ENCODE data around the gene PPP2R3B.

DNA sequence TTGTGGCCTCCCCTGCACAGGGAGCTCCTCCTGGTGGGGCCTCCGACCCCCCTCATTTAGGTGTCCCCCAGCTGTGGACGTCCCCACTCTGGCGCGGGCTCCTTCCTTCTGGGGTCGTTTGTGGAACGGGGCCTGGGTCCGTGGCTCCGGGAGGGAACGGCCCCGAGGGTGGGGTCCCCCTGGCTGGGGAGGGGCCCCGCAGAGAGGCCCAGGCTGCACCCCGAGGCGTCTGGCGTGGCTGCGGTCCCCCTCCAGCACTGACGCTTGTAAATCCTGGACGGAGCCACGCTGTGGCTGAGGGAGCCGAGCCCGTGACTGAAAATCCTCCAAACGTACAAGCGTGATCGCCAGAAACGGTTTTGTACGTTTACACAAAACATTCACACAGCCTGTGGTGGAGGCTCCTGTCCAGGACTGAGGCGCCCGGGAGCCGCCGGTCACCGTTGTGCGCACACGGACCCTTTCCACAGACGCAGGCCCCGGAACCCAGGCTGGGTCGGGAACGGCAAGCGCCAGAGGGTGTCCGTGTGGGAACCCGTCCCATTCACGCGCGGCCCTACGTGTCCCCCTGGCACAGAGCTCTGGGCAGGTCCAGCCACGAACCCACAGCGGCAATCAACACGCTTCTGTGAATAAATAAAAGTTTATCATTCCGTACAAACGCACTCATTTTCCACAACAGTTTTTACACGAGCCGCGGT lies 52.9 kb downstream of the PPP2R3B start:
- no peak for TF ChIP-seq POLR2A (IDR thresholded peaks at IDR 0.05)
- TF ChIP-seq, protein P1, sequence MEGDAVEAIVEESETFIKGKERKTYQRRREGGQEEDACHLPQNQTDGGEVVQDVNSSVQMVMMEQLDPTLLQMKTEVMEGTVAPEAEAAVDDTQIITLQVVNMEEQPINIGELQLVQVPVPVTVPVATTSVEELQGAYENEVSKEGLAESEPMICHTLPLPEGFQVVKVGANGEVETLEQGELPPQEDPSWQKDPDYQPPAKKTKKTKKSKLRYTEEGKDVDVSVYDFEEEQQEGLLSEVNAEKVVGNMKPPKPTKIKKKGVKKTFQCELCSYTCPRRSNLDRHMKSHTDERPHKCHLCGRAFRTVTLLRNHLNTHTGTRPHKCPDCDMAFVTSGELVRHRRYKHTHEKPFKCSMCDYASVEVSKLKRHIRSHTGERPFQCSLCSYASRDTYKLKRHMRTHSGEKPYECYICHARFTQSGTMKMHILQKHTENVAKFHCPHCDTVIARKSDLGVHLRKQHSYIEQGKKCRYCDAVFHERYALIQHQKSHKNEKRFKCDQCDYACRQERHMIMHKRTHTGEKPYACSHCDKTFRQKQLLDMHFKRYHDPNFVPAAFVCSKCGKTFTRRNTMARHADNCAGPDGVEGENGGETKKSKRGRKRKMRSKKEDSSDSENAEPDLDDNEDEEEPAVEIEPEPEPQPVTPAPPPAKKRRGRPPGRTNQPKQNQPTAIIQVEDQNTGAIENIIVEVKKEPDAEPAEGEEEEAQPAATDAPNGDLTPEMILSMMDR (IDR thresholded peaks at IDR 0.05) = no peak

Measured in right lobe of liver (tissue), 4 donors.